Measurements from ENCODE around the gene GALNT11.
A peak's percentile ranks its signal among the peaks of the same experiment; 100 is the strongest.
"Not testable (repeated sequence)": the region's sequence is repeated elsewhere in the genome, so short reads cannot be mapped to it uniquely, and the experiment has no call there.

Gene GALNT11

GRCh38 chr7:152025077-152025936 is at the start of gene GALNT11:
Gene GALNT11, plus strand, starts transcription at chr7:152025674. Its CDS starts 68,554 bp downstream, at chr7:152094228.
- DNase-seq: peak; percentile 89

GRCh38 chr7:151978616-151979015 is 46.9 kb upstream of the GALNT11 start:
- DNase-seq: no peak

GRCh38 chr7:151981223-151981622 is 44.3 kb upstream of the GALNT11 start:
- no peak for DNase-seq

GRCh38 chr7:151982806-151983205 is 42.7 kb upstream of the GALNT11 start:
- DNase-seq: no peak

- no peak for DNase-seq
Measured at GRCh38 chr7:151984612-151985011, 40.9 kb upstream of the GALNT11 start.

- DNase-seq: no peak
Measured at GRCh38 chr7:151987748-151988529, 37.5 kb upstream of the GALNT11 start.

- DNase-seq: peak; percentile 57
Measured at GRCh38 chr7:151992375-151992774, 33.1 kb upstream of the GALNT11 start.

- peak; percentile 42 for DNase-seq
Measured at GRCh38 chr7:151993977-151994676, 31.3 kb upstream of the GALNT11 start.

GRCh38 chr7:151999424-152000090 is 25.9 kb upstream of the GALNT11 start:
- no peak for DNase-seq

- no peak for DNase-seq
Measured at GRCh38 chr7:152000191-152000590, 25.3 kb upstream of the GALNT11 start.

GRCh38 chr7:152006336-152006735 is 19.1 kb upstream of the GALNT11 start:
- no peak for DNase-seq

- DNase-seq: no peak
Measured at GRCh38 chr7:152011860-152012259, 13.6 kb upstream of the GALNT11 start.

GRCh38 chr7:152013230-152013629 is 12.2 kb upstream of the GALNT11 start:
- no peak for DNase-seq

GRCh38 chr7:152013974-152014373 is 11.5 kb upstream of the GALNT11 start:
- DNase-seq: no peak

GRCh38 chr7:152014722-152015121 is 10.8 kb upstream of the GALNT11 start:
- no peak for DNase-seq

- DNase-seq: no peak
Measured at GRCh38 chr7:152015600-152015999, 9.9 kb upstream of the GALNT11 start.

- DNase-seq: no peak
Measured at GRCh38 chr7:152016947-152017346, 8.5 kb upstream of the GALNT11 start.

- not testable (repeated sequence) for DNase-seq
Measured at GRCh38 chr7:152017683-152018082, 7.8 kb upstream of the GALNT11 start.

GRCh38 chr7:152021740-152022139 is 3.7 kb upstream of the GALNT11 start:
- DNase-seq: not testable (repeated sequence)

GRCh38 chr7:152025937-152026890 is 740 bp downstream of the GALNT11 start:
- no peak for DNase-seq

All from stimulated activated CD8-positive, alpha-beta memory T cell treated with anti-CD3 and anti-CD28 coated beads, Interleukin-4, amount 100 ng/mL, for 48 hours (primary cell).